Transverse colon (tissue), 4 donors: Measurements from ENCODE around the gene UCK2.

Experiments used
- CTCF ChIP-seq, 5 experiments: fragments of 200-600 bp in 3 of 5; fragments of 450-650 bp in 2 of 5; sonication (generic) in 3 of 5; IDR thresholded peaks; 1 replicate in 2 of 5; 2 replicates in 3 of 5; pipeline ENCODE4 v1.5.1; 2016 to 2017; ENCODE audit warnings: antibody characterized with exemption in 5 of 5, inconsistent platforms in 3 of 5, mild to moderate bottlenecking in 2 of 5, moderate library complexity in 1 of 5
- EP300 ChIP-seq: sonication (generic); formaldehyde crosslinking; IDR thresholded peaks from one replicate; pipeline ENCODE4 v1.6.1; 2017; ENCODE audit warnings: antibody characterized with exemption, low read depth
- POLR2A ChIP-seq: fragments of 450-650 bp; IDR thresholded peaks from one replicate; pipeline ENCODE4 v1.6.1; 2016; ENCODE audit warnings: antibody characterized with exemption, mild to moderate bottlenecking, moderate library complexity
- POLR2AphosphoS5 ChIP-seq, 3 donors: sonication (generic); formaldehyde crosslinking; IDR thresholded peaks; one replicate each; pipeline ENCODE4 v1.6.1; 2016; ENCODE audit warnings: antibody characterized with exemption in 3 of 3

- TF ChIP-seq POLR2A = no peak
- TF ChIP-seq CTCF (IDR thresholded peaks at IDR 0.05) = no peak
- no peak for TF ChIP-seq POLR2AphosphoS5 (IDR thresholded peaks at IDR 0.05)
- no peak for TF ChIP-seq EP300
Observed at GRCh38 chr1:165886193-165886592, 58.8 kb downstream of the UCK2 start.
